Adrenal gland (tissue), 12 donors: ENCODE results near the gene IFI30. TPM values are rescaled to one million over a fixed set of nuclear protein-coding genes. Genes with fewer than 3 reads are reported as not detected.

Experiments used
- DNase-seq, 7 donors: peaks; one replicate each; pipeline ENCODE4 v3.0.0-alpha.2; 2019 to 2020
- H3K27ac ChIP-seq, 5 donors: fragments of 200-600 bp; sonication (generic) in 4 of 5; 1 replicate in 3 of 5; 2 replicates in 2 of 5; pipeline versions ENCODE4 v1.5.1 to v1.8.0; 2016 to 2020; ENCODE audit warnings: mild to moderate bottlenecking in 1 of 5
- H3K27me3 ChIP-seq: fragments of 200-600 bp; 2 replicates; pipeline ENCODE4 v1.8.0; 2021
- H3K36me3 ChIP-seq, 2 donors: fragments of 200-600 bp; replicated peaks in 1 of 2; 1 replicate in 1 of 2; 2 replicates in 1 of 2; pipeline versions ENCODE4 v1.5.1 to v1.8.0; 2018 to 2022
- H3K4me1 ChIP-seq, 2 donors: fragments of 200-600 bp; replicated peaks in 1 of 2; 1 replicate in 1 of 2; 2 replicates in 1 of 2; pipeline versions ENCODE4 v1.5.1 to v1.8.0; 2018 to 2021
- H3K4me3 ChIP-seq, 4 donors: fragments of 200-600 bp; sonication (generic) in 3 of 4; one replicate each; pipeline ENCODE4 v1.5.1; 2016 to 2018
- H3K9me3 ChIP-seq, 3 donors: fragments of 200-600 bp; sonication (generic) in 1 of 3; replicated peaks in 1 of 3; 1 replicate in 2 of 3; 2 replicates in 1 of 3; pipeline versions ENCODE4 v1.5.1 to v1.8.0; 2016 to 2021
- POLR2A ChIP-seq, 2 donors: fragments of 450-650 bp; IDR thresholded peaks; one replicate each; pipeline ENCODE4 v1.6.1; 2017; ENCODE audit warnings: antibody characterized with exemption in 2 of 2, mild to moderate bottlenecking in 2 of 2, moderate library complexity in 1 of 2
- whole genome bisulfite sequencing, 4 donors: extraction: QIAGEN DNeasy Blood & Tissue Kit in 2 of 4; methylation state at CpG; one replicate each; pipeline versions ENCODE4 v1.1.5 to v1.1.7; 2013 to 2017; 5-methylcytosine and 5-hydroxymethylcytosine counted together
- intact Hi-C, 2 donors: fragments of 100-400 bp; cut with DNase I; formaldehyde crosslinking; loops; one replicate each; pipeline versions ENCODE4 v1.14.1 to v1.15.0; 2022 to 2023
- polyA plus RNA-seq, 3 donors: library from polyadenylated mRNA; stranded (reverse); fragments of 200-250 nt in 2 of 3; fragments of 350-450 nt in 1 of 3; fragmentation: Illumina TruSeq in 1 of 3; extraction: RNeasy Lipid Tissue Mini Kit (QIAGEN cat#74804) in 1 of 3; gene quantifications; one replicate each; pipeline ENCODE4 v1.2.3, GENCODE V29; 2013 to 2014
- small RNA-seq, 2 donors: library from RNA; depleted of rRNA; stranded (forward); fragments of <200 nt; gene quantifications; one replicate each; pipeline ENCODE3, GENCODE V24; 2016
- total RNA-seq, 9 donors: library from RNA; depleted of rRNA in 4 of 9; stranded (reverse); fragments of >200 nt in 4 of 9; fragments of 120-200 nt in 1 of 9; fragmentation: NEBNext Ultra II Directional in 1 of 9; extraction: Animal tissue kit (Norgen Biotek cat#: 25700) in 1 of 9; gene quantifications; one replicate each; pipeline versions ENCODE4 v1.1.0 to v1.2.4, GENCODE V29; 2013 to 2023
- TF ChIP-seq, protein P1 (sequence below), 6 experiments: fragments of 450-650 bp in 4 of 6; fragments of 200-600 bp in 2 of 6; sonication (generic) in 1 of 6; IDR thresholded peaks; 1 replicate in 5 of 6; 2 replicates in 1 of 6; pipeline versions ENCODE4 v1.5.1 to v1.8.0; 2016 to 2021; ENCODE audit warnings: antibody characterized with exemption in 6 of 6, mild to moderate bottlenecking in 2 of 6, moderate library complexity in 1 of 6
- donor health status: healthy with polysubstance abuse.
- donor health status: Bipolar disorder and iron deficiency.
- donor health status: DM: yes; HTN: yes; CAD: no.
- donor health status: DM: no; HTN: no; CAD: no.
- donor health status: DM: no; HTN: no; CAD: no.
- donor health status: DM: yes; HTN: yes; CAD: no.

The IFI30 gene
- total and polyA plus RNA-seq, 12 donors, result 99.2 to 372 (median 164) TPM

DNA sequence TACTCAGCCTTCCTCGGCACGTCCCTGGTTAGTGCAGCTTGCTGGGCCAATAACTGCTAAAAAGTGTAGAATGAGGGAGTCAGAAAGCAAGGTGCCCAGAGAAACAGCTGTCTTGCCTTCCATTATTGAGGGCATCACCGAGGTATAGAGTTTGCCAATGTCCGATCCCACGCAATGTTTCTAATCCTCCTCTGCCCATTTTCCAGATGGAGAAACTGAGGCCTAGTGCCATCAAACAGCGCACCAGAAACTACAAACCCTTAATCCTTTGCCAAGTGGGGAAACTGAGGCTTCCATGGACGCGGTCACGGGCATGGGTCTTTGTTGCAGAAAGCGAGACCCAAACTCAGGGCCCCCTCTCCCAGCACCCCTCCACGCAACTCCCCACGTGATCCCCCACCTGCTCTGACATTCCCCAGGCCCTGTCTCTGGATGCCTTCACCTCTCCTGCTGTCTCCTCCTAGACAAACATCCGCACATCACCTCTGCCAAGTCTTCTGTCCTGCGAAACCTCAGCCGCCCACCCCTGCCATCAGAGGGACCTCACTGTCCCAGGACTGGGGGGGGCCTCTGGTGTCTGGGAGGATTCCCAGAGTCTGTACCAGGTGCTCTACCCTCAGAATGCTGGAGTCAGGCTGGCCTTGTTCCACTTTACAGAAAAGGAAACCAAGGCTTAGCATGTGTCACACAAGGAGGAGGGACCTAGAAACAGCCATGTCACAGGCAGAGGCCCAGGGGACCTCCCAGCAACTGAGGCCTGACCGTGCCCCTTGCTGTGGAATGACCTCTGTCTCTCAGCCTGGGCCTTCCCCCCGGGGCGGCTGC, 53.6 kb downstream of the IFI30 start:
- TF ChIP-seq POLR2A (IDR thresholded peaks at IDR 0.05), result no peak
- TF ChIP-seq, protein P1, sequence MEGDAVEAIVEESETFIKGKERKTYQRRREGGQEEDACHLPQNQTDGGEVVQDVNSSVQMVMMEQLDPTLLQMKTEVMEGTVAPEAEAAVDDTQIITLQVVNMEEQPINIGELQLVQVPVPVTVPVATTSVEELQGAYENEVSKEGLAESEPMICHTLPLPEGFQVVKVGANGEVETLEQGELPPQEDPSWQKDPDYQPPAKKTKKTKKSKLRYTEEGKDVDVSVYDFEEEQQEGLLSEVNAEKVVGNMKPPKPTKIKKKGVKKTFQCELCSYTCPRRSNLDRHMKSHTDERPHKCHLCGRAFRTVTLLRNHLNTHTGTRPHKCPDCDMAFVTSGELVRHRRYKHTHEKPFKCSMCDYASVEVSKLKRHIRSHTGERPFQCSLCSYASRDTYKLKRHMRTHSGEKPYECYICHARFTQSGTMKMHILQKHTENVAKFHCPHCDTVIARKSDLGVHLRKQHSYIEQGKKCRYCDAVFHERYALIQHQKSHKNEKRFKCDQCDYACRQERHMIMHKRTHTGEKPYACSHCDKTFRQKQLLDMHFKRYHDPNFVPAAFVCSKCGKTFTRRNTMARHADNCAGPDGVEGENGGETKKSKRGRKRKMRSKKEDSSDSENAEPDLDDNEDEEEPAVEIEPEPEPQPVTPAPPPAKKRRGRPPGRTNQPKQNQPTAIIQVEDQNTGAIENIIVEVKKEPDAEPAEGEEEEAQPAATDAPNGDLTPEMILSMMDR (IDR thresholded peaks at IDR 0.05), result no peak
- 76 to 77% (median 76%) methylated on average over 15 to 18 of the region's 18 CpGs for whole genome bisulfite sequencing, 4 donors
- no peak overlapping the region for H3K4me3 ChIP-seq
- H3K27me3 ChIP-seq, result peaks cover 24% of the 10 kb centered on the region
- peaks cover 7 to 18% of the 10 kb centered on the region in 2 donors for H3K4me1 ChIP-seq
- intact Hi-C loops, result no loop called here
- H3K36me3 ChIP-seq, result no peaks in the 10 kb centered on the region
- no peak for DNase-seq
- H3K27ac ChIP-seq, result no peak overlapping the region
- no peaks in the 10 kb centered on the region for H3K9me3 ChIP-seq

Small RNA genes within 50 kb of the gene (small RNA-seq; reads per million reads assigned to genes)
- 0 reads per million in 2 donors for gene IFI30

Other genes with a start within 250 kb of the IFI30 start
- gene CCDC124, start 240.8 kb upstream of the IFI30 start, total RNA-seq, result 10 to 100 TPM; 25.8 to 70.0 (median 64.0) TPM
- gene CCDC124, start 240.8 kb upstream of the IFI30 start, polyA plus RNA-seq, result 100 to 1,000 TPM in 2 of 3 donors, 10 to 100 TPM in 1; 11.3 to 143 (median 114) TPM
- gene KCNN1, start 206.7 kb upstream of the IFI30 start, total RNA-seq, result 1 to 10 TPM in 1 of 9 donors, under 1 TPM in 7, not detected in 1; 0.22 to 2.5 (median 0.70) TPM
- under 1 TPM in 2 of 3 donors, not detected in 1; 0.16 to 0.47 TPM for gene KCNN1, start 206.7 kb upstream of the IFI30 start, polyA plus RNA-seq
- 10 to 100 TPM in 7 of 9 donors, 1 to 10 TPM in 2; 2.5 to 27.4 (median 15.8) TPM for gene ARRDC2, start 165.6 kb upstream of the IFI30 start, total RNA-seq
- 10 to 100 TPM in 2 of 3 donors, 1 to 10 TPM in 1; 2.7 to 54.3 (median 20.8) TPM for gene ARRDC2, start 165.6 kb upstream of the IFI30 start, polyA plus RNA-seq
- 1 to 10 TPM in 7 of 9 donors, under 1 TPM in 1, not detected in 1; 0.28 to 7.4 (median 2.1) TPM for gene IL12RB1, start 86.9 kb upstream of the IFI30 start, total RNA-seq
- gene IL12RB1, start 86.9 kb upstream of the IFI30 start, polyA plus RNA-seq, result 1 to 10 TPM in 2 of 3 donors, under 1 TPM in 1; 0.84 to 1.8 (median 1.1) TPM
- 10 to 100 TPM in 6 of 9 donors, 1 to 10 TPM in 3; 1.6 to 18.6 (median 11.7) TPM for gene MAST3, start 76.0 kb upstream of the IFI30 start, total RNA-seq
- 10 to 100 TPM in 1 of 3 donors, 1 to 10 TPM in 2; 1.8 to 19.1 (median 7.1) TPM for gene MAST3, start 76.0 kb upstream of the IFI30 start, polyA plus RNA-seq
- 100 to 1,000 TPM in 3 of 9 donors, 10 to 100 TPM in 6; 13.7 to 124 (median 79.2) TPM for gene PIK3R2, start 20.6 kb upstream of the IFI30 start, total RNA-seq
- 10 to 100 TPM in 2 of 3 donors, 1 to 10 TPM in 1; 6.7 to 21.0 (median 10.8) TPM for gene PIK3R2, start 20.6 kb upstream of the IFI30 start, polyA plus RNA-seq
- 10 to 100 TPM; 10.3 to 47.4 (median 20.7) TPM for gene MPV17L2, start 19.4 kb downstream of the IFI30 start, total RNA-seq
- 10 to 100 TPM; 21.1 to 41.4 (median 40.8) TPM for gene MPV17L2, start 19.4 kb downstream of the IFI30 start, polyA plus RNA-seq
- gene RAB3A, start 30.2 kb downstream of the IFI30 start, total RNA-seq, result 10 to 100 TPM in 3 of 9 donors, 1 to 10 TPM in 6; 2.3 to 32.3 (median 6.6) TPM
- gene RAB3A, start 30.2 kb downstream of the IFI30 start, polyA plus RNA-seq, result 10 to 100 TPM in 1 of 3 donors, 1 to 10 TPM in 2; 4.0 to 16.6 (median 5.8) TPM
- 1 to 10 TPM in 2 of 9 donors, under 1 TPM in 7; 0.11 to 1.7 (median 0.39) TPM for gene PDE4C, start 52.6 kb downstream of the IFI30 start, total RNA-seq
- 1 to 10 TPM in 1 of 3 donors, under 1 TPM in 1, not detected in 1; 0.77 to 2.4 TPM for gene PDE4C, start 52.6 kb downstream of the IFI30 start, polyA plus RNA-seq
- gene IQCN, start 100.6 kb downstream of the IFI30 start, total RNA-seq, result 1 to 10 TPM in 8 of 9 donors, under 1 TPM in 1; 0.30 to 5.4 (median 2.7) TPM
- 10 to 100 TPM in 1 of 3 donors, 1 to 10 TPM in 1, under 1 TPM in 1; 0.59 to 45.2 (median 6.0) TPM for gene IQCN, start 100.6 kb downstream of the IFI30 start, polyA plus RNA-seq
- 100 to 1,000 TPM in 8 of 9 donors, 10 to 100 TPM in 1; 61.9 to 533 (median 350) TPM for gene JUND, start 107.8 kb downstream of the IFI30 start, total RNA-seq
- 100 to 1,000 TPM in 2 of 3 donors, 10 to 100 TPM in 1; 35.9 to 226 (median 104) TPM for gene JUND, start 107.8 kb downstream of the IFI30 start, polyA plus RNA-seq
- gene LSM4, start 149.3 kb downstream of the IFI30 start, total RNA-seq, result 100 to 1,000 TPM; 107 to 290 (median 169) TPM
- gene LSM4, start 149.3 kb downstream of the IFI30 start, polyA plus RNA-seq, result 100 to 1,000 TPM; 105 to 195 (median 120) TPM
- gene PGPEP1, start 166.8 kb downstream of the IFI30 start, total RNA-seq, result 10 to 100 TPM; 19.0 to 89.2 (median 58.5) TPM
- 10 to 100 TPM; 20.3 to 46.1 (median 21.1) TPM for gene PGPEP1, start 166.8 kb downstream of the IFI30 start, polyA plus RNA-seq
- 10 to 100 TPM in 4 of 9 donors, 1 to 10 TPM in 4, under 1 TPM in 1; 0.90 to 29.2 (median 6.2) TPM for gene GDF15, start 212.3 kb downstream of the IFI30 start, total RNA-seq
- 1 to 10 TPM in 2 of 3 donors, under 1 TPM in 1; 0.33 to 5.3 (median 2.6) TPM for gene GDF15, start 212.3 kb downstream of the IFI30 start, polyA plus RNA-seq
- 10 to 100 TPM in 7 of 9 donors, 1 to 10 TPM in 2; 1.5 to 38.2 (median 21.6) TPM for gene LRRC25, start 223.8 kb downstream of the IFI30 start, total RNA-seq
- 10 to 100 TPM in 1 of 3 donors, 1 to 10 TPM in 2; 5.1 to 18.4 (median 8.5) TPM for gene LRRC25, start 223.8 kb downstream of the IFI30 start, polyA plus RNA-seq
- 100 to 1,000 TPM in 1 of 9 donors, 10 to 100 TPM in 8; 38.9 to 119 (median 69.9) TPM for gene SSBP4, start 245.6 kb downstream of the IFI30 start, total RNA-seq
- gene SSBP4, start 245.6 kb downstream of the IFI30 start, polyA plus RNA-seq, result 100 to 1,000 TPM in 2 of 3 donors, 1 to 10 TPM in 1; 9.1 to 160 (median 136) TPM